Left kidney (tissue), 2 donors: ENCODE data around the gene GRAMD1A. TPM values are rescaled to one million over a fixed set of nuclear protein-coding genes. Genes with fewer than 3 reads are reported as not detected.
"Not testable (repeated sequence)": the region's sequence is repeated elsewhere in the genome, so short reads cannot be mapped to it uniquely, and the experiment has no call there.

Experiments used
- DNase-seq: peaks from one replicate; pipeline ENCODE4 v3.0.0-alpha.2; 2013
- polyA plus RNA-seq: library from polyadenylated mRNA; unstranded; fragments of 120-200 nt; gene quantifications from one replicate; pipeline ENCODE4 v1.2.1, GENCODE V29; 2013; ENCODE audit not compliant: insufficient read length

Gene GRAMD1A
- polyA plus RNA-seq, 1 donor: 62.1 TPM

DNA sequence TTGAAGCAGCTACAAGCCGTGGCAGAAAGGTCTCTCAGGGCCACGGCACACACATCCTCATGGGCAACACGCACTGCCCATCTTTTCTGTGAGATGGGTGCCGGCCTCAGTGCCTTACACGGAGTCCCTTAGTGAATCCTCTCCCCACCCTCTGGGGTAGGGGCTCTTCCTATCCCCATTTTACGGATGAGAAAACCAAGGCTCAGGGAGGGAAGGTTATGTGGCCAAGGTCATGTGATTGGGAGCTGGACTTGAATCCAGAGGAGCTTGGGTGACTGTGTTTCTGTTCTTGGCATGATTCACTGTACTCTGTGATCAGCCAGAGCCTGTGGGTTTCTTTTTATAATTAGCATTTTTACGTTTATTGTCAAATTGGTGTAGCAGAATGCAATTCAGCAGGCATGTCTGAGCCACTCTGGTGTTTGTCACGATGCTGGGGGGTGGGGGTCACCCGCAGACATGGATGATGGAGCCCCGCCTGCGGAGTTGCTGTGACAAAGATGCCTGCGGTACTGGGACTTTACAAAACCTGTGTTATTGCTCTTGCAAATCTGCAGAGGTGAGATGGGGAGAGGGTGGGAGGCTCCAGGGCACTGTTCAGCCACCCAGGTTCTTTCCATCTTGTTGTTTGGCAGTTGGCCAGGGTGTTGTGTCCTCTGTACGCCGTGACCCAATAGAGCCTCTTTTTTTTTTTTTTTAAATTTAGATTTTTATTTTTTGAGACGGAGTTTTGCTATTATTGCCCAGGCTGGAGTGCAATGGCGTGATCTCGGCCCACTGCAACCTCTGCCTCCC lies 34.7 kb downstream of the GRAMD1A start:
- DNase-seq: no peak

DNA sequence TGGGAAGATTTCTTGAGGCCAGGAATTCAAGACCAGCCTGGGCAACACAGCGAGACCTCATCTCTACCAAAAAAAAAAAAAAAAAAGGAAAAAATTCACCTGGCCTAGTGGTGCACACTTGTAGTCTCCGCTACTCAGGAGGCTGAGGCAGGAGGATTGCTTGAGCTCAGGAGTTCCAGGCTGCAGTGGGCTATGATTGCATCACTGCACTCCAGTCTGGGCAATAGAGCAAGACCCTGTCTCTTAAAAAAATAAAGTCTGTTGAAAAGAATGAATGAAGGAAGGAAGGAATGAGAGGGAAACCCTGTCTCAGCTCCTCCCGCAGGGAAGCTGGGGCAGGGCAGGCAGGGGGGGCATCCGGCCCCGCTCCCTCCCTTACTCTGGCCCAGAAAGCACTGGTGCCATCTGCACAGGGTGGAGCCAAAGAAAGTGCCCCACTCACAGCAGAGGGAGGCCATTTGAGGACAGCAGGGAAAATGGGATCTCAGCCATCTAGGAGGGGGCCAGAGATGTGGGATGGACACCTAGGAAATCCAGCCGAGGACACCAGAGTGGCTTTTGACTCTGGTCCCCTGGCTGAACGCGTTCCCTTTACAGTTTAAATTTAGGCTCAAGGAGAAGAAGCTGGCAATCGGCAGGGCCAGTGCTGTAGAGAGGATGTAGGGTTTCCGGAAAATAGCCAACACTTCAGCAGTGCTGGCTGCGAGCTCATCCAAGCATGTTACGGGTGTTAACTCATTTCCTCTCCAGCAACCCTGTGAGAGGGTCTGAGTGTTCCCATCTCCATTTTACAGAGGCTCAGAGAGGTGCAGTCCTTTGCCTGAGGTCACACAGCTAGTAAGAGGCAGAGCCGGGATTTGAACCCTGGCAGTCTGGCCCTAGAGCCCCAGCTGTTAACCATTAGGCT lies 37.8 kb downstream of the GRAMD1A start:
- no peak for DNase-seq

DNA sequence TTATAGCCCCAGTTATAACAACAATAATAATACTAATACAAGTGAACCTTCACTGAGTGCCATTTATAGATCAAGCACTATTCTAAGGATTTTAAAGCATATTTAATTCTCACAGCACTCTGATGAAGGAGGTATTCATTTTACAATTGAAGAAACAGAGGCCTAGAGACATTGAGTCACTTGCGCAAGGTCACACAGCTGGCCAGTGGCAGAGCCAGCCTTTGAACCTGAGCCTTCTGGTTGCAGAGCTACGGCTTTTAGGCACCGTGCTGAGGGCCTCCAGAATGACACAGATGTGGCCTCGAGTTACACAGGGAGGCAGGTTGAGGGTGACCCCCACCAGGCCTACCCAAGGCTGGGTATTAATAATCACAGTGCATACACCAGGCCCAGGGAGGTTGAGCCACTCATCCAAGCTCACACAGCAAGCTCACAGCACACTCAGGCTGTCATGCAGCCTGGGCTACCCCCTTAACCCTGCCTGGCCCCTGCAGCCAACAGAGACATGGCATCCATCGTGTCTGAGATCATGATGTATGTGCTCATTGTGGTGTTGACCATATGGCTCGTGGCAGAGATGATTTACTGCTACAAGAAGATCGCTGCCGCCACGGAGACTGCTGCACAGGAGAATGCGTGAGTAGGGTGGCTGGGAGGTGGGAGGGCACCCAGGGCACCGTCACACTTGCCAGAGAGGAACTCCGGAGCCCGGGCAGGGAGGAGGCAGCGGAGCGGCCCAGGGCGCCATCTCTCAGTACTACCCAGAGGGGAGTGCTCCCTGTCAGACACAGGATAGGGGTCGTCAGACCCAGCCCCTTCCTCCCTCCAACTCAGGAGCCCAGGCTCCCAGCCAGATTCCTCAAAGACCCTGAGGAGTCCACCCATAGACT lies 38.7 kb downstream of the GRAMD1A start:
- no peak for DNase-seq

DNA sequence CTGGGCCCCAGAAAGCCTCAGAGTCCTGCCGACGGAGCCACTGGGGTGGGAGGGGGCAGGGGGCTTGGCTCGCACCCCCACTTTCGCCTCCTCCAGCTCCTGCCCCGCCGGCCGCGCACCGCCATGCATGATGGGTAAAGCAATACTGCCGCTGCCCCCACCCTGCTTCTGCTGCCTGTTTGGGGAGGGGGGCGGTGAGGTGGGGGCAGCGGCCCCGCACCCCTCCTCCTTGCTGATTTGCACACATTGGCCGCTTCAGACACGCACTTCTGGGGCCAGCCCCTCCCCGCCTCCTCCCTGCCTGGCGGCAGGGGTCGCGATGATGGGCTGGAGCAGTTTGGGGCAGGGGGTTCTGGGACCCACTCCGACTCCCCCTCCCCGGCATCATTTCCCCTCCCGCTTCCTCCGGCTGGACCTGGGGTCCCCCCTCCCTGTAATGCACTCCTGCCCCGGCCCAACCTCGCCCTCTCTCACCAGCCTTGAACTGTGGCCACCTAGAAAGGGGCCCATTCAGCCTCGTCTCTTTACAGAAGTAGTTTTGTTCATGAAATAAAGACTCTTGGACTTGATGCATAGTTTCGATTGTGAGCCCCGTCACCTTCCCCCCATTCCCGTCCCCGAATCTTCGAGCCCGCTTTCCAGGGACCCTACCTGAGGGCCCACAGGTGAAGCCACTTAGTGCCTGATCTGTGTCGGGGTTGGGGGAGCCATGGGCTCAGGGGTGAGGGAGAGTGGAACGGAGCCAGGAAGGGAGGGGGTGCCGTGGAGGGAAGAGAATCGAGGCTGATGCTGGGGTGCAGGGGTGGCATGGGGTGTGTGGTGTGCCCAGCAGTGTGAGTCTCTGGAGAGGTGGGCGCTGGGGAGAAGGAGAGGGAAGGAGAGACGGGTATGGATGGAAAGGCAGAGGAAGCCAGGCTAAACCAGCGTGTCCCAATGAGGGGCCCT lies 40.0 kb downstream of the GRAMD1A start:
- DNase-seq: no peak

DNA sequence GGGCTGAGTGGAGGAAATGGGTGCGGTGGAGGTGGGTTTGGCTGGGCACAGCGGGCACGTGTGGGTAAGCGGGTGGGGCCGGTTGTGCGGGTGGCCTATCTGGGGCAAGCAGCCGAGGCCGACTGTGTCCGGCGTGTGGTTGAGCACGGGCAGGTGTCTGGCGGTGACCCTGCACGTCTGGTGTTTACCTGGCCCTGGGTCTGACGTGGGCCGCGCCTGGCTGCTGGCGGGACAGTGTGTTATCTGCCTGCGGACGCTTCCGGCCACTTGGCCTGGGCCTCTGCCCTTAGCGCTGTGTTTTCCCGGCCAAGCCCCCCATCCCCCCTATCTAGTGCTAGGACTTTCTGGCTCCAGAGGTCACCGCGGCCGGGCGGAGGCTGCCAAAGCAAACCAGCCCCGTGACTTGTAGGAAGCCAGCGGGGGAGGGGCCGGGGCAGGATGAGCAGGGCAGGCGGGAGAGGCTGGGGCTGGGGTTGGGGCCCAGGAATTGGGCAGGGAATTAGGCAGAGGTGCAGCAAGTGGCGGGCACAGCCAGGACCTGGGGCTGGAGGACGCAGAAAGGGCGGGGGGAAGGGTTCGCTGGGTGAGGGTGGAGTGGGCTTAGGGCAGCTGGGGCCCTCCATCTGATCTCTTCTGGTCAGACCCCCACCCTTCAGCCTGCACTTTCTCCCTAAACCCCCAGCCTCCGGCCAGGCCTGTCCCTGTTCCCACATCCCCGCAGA lies 40.9 kb downstream of the GRAMD1A start:
- peak; percentile 38 for DNase-seq

DNA sequence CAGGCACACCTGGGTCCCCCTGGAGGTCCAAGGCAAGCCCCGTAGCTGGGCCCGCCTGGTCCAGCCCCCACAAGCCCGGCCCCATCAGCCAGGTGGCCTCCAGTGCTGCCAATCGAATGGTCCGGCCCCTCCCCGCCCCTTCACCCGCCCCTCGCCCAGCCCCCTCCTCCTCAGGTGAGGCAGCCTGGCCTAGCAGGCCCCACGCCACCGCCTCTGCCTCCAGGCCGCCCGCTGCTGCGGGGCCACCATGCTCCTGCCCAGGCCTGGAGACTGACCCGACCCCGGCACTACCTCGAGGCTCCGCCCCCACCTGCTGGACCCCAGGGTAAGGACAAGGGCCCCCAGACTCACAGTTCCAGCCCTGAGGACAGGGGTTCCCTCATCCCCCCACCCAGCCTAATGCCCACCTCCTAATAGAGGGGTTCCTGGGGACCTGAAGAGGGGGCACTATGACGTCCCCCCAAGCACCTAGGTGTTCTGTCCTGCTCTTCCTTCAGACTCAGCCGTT lies 41.5 kb downstream of the GRAMD1A start, which contains the start of gene HPN:
Gene HPN (plus strand): TSS at position 174 of the 508 bp plus-strand sequence. CDS start 786 bp downstream, outside the sequence.
- no peak for DNase-seq

DNA sequence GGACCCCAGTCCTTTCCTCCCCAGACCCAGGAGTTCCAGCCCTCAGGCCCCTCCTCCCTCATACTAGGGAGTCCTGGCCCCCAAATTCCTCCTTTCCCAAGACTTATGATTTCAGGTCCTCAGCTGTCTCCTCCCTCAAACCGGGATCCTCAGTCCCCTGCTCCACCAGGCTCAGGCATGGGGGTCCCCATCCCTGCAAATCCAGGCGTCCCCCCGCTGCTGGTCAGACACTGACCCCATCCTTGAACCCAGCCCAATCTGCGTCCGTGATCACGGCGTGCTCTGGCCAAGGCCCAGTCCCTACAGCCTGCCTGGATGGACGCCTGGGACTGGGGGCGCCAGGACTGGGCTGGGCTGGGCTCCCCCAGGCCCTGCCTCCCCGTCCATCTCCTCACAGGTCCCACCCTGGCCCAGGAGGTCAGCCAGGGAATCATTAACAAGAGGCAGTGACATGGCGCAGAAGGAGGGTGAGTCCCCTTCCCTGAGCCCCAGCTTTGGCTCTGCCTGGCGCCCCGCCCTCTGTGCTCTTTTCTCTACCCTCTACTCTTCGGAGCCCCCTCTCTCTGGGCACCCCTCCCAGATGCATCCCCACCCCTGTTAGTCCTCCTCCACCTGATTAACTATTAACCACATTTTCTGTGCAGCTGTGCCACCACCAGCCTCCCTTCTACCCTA lies 42.1 kb downstream of the GRAMD1A start:
- no peak for DNase-seq

DNA sequence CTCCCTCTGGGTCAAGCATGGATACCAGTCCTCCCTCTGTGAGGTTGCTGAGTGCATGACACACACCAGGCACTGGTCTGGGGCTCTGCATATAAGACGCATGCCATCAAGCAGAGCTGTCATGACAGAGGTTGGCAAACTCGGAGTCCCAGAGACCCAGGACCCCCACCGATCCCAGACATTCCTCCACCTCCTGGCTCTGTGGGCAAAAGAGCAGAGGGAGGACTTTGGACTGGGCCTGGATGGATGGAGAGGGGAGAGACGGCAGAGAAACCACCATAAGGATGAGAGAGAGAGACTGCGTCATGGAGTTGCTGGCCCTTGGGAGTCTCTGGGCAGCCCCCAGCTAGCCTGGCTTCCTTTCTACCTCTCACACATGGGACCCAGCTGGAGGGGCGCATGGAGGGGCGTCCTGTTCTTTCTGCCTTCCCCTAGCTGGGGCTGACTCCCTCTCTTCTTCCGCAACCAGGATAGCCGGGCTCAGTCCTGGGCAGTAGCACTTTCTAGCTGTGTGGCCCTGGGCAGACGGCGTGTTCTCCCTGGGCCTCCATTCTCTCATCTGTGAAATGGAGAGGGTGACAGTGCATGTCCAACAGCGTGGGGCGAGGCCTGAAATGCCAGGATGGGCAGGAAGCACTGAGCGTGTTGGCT lies 43.0 kb downstream of the GRAMD1A start:
- no peak for DNase-seq

DNA sequence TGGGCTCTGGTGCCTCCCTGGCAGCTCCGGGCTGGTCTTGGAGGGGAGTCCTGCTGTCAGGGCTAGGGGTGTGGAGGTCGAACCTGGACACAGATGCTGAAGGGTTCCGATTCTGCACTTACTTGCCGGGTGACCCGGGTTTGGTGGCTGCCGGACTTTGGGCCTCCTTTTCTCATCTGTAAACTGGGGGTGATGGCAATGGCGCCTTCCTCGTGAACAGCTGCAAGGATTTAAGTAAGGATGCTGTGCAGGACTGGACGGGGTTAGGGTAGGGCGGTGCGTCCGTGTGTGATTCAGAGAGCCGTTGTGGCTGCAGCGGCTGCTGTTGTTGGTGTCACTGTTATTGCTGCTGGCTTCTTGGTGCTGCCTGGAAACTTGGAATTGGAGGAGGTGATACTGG lies 43.8 kb downstream of the GRAMD1A start:
- DNase-seq: no peak

DNA sequence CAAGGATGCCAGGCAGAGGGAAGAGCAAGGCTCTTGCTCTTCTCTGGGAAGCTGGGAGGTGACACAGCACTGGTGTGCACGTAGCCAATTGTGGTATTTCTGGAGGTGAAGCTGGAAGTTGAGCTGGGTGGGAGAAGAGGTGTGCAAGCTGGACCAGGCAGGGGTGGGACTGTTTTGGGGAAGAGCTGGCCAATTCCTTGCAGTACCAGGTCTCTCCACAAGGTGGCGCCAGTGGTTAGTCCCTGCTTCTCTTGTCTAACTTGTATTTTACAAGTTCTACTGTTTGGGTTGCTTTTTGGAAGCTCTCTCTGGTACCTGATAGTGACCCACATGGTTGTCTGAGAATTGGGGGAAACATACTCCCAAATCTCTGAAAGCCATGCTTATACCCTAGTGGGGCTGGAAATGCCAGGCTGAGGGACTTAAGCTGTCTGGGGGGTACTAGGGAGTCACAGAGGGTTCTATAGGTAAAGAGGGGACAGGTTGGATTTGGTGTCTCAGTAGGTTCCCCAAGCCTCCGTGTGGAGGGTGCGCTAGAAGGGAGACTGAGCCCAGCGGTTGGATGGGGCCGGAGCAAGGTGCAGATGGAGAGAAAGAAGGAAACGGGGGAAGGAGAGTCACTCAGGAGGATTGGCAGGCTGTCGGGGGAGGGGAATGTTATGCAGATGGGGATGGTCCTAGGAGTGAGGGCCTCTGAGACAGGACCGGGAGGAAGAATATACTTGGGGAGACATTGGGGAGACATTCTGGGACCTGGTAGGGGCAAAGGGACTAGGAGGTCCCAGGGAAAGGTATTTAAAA lies 44.4 kb downstream of the GRAMD1A start:
- no peak for DNase-seq

DNA sequence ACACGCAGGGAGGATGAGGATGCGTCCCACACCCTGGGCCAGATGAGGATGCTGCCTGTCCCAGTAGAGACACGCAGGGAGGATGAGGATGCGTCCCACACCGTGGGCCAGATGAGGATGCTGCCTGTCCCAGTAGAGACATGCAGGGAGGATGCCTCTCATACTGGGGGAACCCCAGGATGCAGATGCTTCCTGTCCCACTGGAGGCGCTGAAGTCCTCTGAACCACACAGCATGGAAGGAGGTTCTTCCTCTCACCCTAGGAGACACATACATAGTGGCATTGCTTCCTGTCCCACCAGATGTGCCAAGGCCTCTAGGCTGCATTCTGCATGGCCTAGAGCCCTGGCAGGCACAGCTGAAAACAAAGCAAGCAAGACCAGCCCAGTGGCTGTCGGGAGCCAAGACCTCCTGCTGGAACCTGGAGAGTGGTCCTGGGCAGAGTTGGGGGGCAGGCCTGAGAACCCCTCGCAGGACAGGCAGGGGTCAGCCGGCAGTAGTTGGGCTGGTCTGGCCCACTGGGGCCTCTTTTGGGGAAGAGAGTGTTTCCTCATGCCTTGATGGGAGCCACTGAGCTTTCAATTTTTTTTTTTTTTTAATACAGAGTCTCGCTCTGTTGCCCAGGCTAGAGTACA lies 45.7 kb downstream of the GRAMD1A start:
- no peak for DNase-seq

DNA sequence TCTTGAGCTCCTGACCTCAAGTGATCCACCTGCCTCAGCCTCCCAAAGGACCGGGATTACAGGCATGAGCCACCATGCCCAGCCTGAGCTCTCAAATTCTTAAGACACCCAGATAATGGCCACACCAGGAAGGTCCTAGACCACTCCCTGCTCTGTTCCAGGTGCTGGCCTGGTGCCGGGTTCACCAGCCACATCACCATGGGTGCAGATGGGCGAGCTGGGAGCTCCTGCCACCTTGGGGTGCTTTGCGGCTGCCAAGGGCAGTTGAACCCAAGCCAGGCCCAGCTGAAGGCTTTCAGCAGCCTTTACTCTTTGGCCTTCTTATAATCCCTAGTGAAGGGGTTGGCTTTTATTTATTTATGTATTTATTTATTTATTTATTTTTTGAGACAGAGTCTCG lies 46.3 kb downstream of the GRAMD1A start:
- no peak for DNase-seq

DNA sequence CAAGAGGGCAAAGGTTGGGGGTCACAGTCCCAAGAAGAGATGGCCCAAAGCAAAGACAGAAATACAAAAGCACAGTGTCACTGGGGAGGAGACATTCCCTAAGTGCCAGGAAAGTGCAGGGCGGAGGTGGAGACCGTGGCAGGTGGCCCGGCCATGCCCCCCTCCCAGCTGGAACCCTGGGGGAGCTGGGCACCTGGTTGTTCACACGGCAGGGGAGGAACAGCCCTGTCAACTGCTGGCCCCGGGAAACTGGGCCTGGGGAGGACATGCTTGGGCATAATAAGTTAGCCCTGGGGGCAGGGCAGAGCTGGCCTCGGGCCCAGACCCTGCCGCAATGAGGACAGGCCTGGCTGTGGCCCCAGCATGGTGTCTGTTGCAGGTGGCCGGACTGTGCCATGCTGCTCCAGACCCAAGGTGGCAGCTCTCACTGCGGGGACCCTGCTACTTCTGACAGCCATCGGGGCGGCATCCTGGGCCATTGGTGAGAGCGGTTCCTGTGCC lies 48.8 kb downstream of the GRAMD1A start:
- no peak for DNase-seq

DNA sequence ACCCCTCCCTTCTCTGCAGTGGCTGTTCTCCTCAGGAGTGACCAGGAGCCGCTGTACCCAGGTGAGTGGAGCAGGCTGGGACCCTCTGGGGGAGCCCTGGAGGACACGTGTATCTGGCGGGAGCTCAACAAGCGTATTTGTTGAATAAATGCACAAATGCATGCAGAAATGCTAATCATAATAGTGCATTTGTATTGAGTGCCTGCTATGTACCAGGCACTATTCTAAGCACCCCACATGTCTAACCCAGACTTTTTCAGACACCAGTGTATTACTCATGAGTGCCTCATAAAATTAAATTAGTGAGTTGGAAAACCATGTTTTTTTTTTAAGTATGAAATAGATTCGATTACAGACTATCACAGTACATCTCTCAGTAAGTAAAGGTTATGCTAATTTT lies 49.3 kb downstream of the GRAMD1A start:
- no peak for DNase-seq

DNA sequence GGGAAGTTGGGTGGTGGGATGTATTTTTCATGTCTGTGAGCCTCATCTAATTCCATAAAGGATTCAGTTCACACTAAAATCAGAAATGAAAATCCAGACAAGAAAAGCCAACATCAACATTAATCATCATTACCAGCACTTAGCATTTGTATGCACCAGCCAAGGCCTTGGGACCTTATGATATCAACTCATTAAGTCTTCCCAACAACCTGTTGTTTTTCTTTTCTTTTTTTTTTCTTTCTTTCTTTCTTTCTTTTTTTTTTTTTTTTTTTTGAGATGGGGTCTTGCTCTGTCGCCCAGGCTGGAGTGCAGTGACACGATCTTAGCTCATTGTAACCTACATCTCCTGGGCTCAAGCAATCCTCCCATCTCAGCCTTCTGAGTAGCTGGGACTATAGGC lies 50.5 kb downstream of the GRAMD1A start:
- DNase-seq: not testable (repeated sequence)

DNA sequence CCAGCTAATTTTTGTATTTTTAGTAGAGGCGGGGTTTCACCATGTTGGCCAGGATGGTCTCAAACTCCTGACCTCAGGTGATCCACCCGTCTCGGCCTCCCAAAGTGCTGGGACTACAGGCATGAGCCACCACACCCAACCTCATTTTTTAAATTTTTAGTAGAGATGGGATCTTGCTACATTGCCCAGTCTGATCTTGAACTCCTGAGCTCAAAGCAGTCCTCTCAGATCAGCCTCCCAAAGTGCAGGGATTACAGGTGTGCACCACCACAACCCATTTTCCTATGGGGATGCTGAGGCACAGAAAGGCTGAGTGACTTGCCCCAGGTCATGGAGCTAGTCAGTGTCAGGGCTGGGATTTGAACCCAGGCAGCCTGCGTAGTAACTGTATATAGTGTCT lies 51.1 kb downstream of the GRAMD1A start:
- DNase-seq: not testable (repeated sequence)

DNA sequence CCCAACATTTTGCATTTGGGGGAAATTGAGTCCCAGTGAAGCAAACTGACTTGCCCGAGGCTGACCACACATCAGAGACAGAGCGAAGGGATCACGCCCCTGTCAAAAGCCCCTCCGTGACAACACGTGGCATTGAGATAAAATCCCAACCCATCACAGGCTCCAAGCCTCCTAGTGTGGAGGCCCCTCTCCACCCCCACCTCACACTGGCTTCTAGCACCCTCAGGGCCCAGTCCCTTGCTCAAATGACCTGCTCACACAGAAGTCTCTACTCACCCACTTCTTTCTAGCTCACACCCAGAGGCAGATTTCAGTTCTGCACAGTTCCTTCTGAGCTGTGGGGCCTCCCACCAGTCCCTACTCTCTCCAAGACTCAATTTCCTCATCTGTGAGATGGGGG lies 51.7 kb downstream of the GRAMD1A start:
- DNase-seq: no peak
